Choroid plexus epithelial cell (primary cell): ENCODE data around the gene PIK3IP1.

Experiments used
- DNase-seq: peaks from one replicate; pipeline ENCODE4 v3.0.0-alpha.2; 2010; ENCODE audit warnings: low read depth
- H3K4me3 ChIP-seq: 2 replicates; pipeline ENCODE4 v1.5.1; 2011; ENCODE audit warnings: low read depth, mild to moderate bottlenecking, control low read depth, low read length, moderate library complexity
- CTCF ChIP-seq: conservative IDR thresholded peaks from 2 replicates; pipeline ENCODE4 v1.5.1; 2011; ENCODE audit warnings: low read depth, mild to moderate bottlenecking, control low read depth, inconsistent platforms, low read length, moderate library complexity

Gene PIK3IP1

GRCh38 chr22:31274017-31274416, 18.3 kb downstream of the PIK3IP1 start:
- DNase-seq: no peak
- no peak for TF ChIP-seq CTCF
- H3K4me3 ChIP-seq: no peak overlapping the region

- TF ChIP-seq CTCF: peak; percentile 87
- peak; percentile 84 for DNase-seq
- no peak overlapping the region for H3K4me3 ChIP-seq
Measured at GRCh38 chr22:31272522-31273446, 19.5 kb downstream of the PIK3IP1 start.

- TF ChIP-seq CTCF: no peak
- no peak overlapping the region for H3K4me3 ChIP-seq
- peak; percentile 65 for DNase-seq
Measured at GRCh38 chr22:31271485-31271884, 20.8 kb downstream of the PIK3IP1 start.

- no peak for TF ChIP-seq CTCF
- DNase-seq: no peak
Measured at GRCh38 chr22:31271026-31271425, 21.3 kb downstream of the PIK3IP1 start.

GRCh38 chr22:31269892-31270579, 22.3 kb downstream of the PIK3IP1 start:
- peak; percentile 4 for TF ChIP-seq CTCF
- no peak overlapping the region for H3K4me3 ChIP-seq
- DNase-seq: peak; percentile 44

More at GRCh38 chr22:31271026-31271425, 21.3 kb downstream of the PIK3IP1 start:
- H3K4me3 ChIP-seq: no peak overlapping the region

- no peak for TF ChIP-seq CTCF
Measured at GRCh38 chr22:31268281-31268680, 24.0 kb downstream of the PIK3IP1 start.

More at GRCh38 chr22:31268281-31268680, 24.0 kb downstream of the PIK3IP1 start:
- DNase-seq: no peak
- no peak overlapping the region for H3K4me3 ChIP-seq
